Cerebellar nuclear complex (tissue), 1 donor: ENCODE results near the gene MACROD2.

Source experiments
- DNase-seq, 2 experiments: peaks; one replicate each; lab custom pipeline; 2025; lab: John Stamatoyannopoulos, UW

The MACROD2 gene

GRCh38 chr20:15582146-15582760 is 1586.9 kb downstream of the MACROD2 start:
- DNase-seq: no peak

- no peak for DNase-seq
These were observed 1589.2 kb downstream of the MACROD2 start for GRCh38 chr20:15584507-15584906.

GRCh38 chr20:15593081-15593480 is 1597.8 kb downstream of the MACROD2 start:
- DNase-seq: no peak

GRCh38 chr20:15594158-15594695 is 1598.9 kb downstream of the MACROD2 start:
- DNase-seq: no peak

- DNase-seq: no peak
These were observed 1601.0 kb downstream of the MACROD2 start for GRCh38 chr20:15596220-15596890.

- no peak for DNase-seq
These were observed 1602.0 kb downstream of the MACROD2 start for GRCh38 chr20:15597306-15597705.

- DNase-seq: no peak
These were observed 1604.6 kb downstream of the MACROD2 start for GRCh38 chr20:15599961-15600360.

- no peak for DNase-seq
These were observed 1605.2 kb downstream of the MACROD2 start for GRCh38 chr20:15600565-15600964.

GRCh38 chr20:15603506-15603905 is 1608.2 kb downstream of the MACROD2 start:
- DNase-seq: no peak

- DNase-seq: no peak
These were observed 1608.9 kb downstream of the MACROD2 start for GRCh38 chr20:15603978-15604805.

- DNase-seq: no peak
These were observed 1614.6 kb downstream of the MACROD2 start for GRCh38 chr20:15609921-15610320.

GRCh38 chr20:15610787-15611186 is 1615.5 kb downstream of the MACROD2 start:
- DNase-seq: no peak

- DNase-seq: no peak
These were observed 1616.2 kb downstream of the MACROD2 start for GRCh38 chr20:15611541-15611940.

GRCh38 chr20:15612198-15612597 is 1616.9 kb downstream of the MACROD2 start:
- no peak for DNase-seq

GRCh38 chr20:15612769-15613168 is 1617.5 kb downstream of the MACROD2 start:
- DNase-seq: no peak

GRCh38 chr20:15613530-15613929 is 1618.2 kb downstream of the MACROD2 start:
- DNase-seq: no peak

GRCh38 chr20:15616626-15617025 is 1621.3 kb downstream of the MACROD2 start:
- DNase-seq: no peak

- no peak for DNase-seq
These were observed 1622.8 kb downstream of the MACROD2 start for GRCh38 chr20:15618110-15618509.

GRCh38 chr20:15618912-15619311 is 1623.6 kb downstream of the MACROD2 start:
- no peak for DNase-seq

- DNase-seq: no peak
These were observed 1624.0 kb downstream of the MACROD2 start for GRCh38 chr20:15619341-15619740.

GRCh38 chr20:15619816-15620215 is 1624.5 kb downstream of the MACROD2 start:
- DNase-seq: no peak

- DNase-seq: no peak
These were observed 1627.1 kb downstream of the MACROD2 start for GRCh38 chr20:15622368-15622767.

GRCh38 chr20:15623215-15623614 is 1627.9 kb downstream of the MACROD2 start:
- DNase-seq: no peak
